ENCODE data around the gene CYP2J2. TPM values are rescaled to one million over a fixed set of nuclear protein-coding genes. Genes with fewer than 3 reads are reported as not detected.

CYP2J2 gene
- total and polyA plus RNA-seq, 2 donors (not counting 3 experiments of a cell fraction or from before 2014, with no cell fraction given): 0.06 to 0.27 TPM

DNA sequence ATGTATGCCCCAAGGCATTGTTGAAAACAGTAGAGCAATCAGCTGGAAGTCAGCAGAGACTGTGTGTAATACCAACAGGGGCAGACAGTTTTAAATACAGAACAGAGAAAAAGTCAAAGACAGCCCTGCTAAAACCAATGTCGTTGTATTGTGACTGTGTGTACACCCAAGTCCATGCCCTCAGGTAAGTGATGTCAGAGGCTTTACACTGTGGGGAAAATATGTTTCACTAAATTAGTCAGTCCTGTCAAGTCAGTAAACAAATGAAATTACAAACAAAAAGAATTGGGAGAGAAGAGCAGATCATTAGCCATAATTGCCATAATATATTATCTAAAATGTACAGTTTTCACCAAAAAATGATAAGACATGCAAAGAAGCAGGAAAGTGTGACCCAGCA, 2.4 kb upstream of the CYP2J2 start:
- FAIRE-seq: no peak
- no peaks in the 10 kb centered on the region for H3K9me1 ChIP-seq (replicated peaks; ENCODE audit: control insufficient read depth, extremely low read depth, insufficient read depth, low read length)
- H3K4me3 ChIP-seq (replicated peaks in 1 of 3; ENCODE audit: insufficient read depth in 1 of 3, low read depth in 1 of 3, low read length in 3 of 3): no peak overlapping the region
- H3K9me3 ChIP-seq (replicated peaks; ENCODE audit: control insufficient read depth, insufficient read depth, low read length): no peaks in the 10 kb centered on the region
- no peak overlapping the region for H3K27ac ChIP-seq (ENCODE audit: insufficient read depth, low read depth, low read length)
- no peaks in the 10 kb centered on the region for H3K36me3 ChIP-seq (ENCODE audit: control insufficient read depth in 2 of 2, extremely low read depth in 1 of 2, insufficient read depth in 2 of 2, low read length in 2 of 2)
- H3K9ac ChIP-seq (replicated peaks; ENCODE audit: extremely low read depth, insufficient read depth, low read length): no peak overlapping the region
- no peak overlapping the region for H2AFZ ChIP-seq (ENCODE audit: low read depth, low read length)
- dilution Hi-C loops (cut with MboI; ENCODE audit: extremely low pct_ligation_motif_present, low sequenced_read_pairs): no loop called here
- peaks cover 18 to 44% of the 10 kb centered on the region in 2 experiments for H3K27me3 ChIP-seq (ENCODE audit: control insufficient read depth in 2 of 2, insufficient read depth in 2 of 2, low read length in 2 of 2)
- TF ChIP-seq, protein P1, sequence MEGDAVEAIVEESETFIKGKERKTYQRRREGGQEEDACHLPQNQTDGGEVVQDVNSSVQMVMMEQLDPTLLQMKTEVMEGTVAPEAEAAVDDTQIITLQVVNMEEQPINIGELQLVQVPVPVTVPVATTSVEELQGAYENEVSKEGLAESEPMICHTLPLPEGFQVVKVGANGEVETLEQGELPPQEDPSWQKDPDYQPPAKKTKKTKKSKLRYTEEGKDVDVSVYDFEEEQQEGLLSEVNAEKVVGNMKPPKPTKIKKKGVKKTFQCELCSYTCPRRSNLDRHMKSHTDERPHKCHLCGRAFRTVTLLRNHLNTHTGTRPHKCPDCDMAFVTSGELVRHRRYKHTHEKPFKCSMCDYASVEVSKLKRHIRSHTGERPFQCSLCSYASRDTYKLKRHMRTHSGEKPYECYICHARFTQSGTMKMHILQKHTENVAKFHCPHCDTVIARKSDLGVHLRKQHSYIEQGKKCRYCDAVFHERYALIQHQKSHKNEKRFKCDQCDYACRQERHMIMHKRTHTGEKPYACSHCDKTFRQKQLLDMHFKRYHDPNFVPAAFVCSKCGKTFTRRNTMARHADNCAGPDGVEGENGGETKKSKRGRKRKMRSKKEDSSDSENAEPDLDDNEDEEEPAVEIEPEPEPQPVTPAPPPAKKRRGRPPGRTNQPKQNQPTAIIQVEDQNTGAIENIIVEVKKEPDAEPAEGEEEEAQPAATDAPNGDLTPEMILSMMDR (IDR thresholded peaks at IDR 0.05; ENCODE audit: extremely low read depth in 1 of 2, insufficient read depth in 1 of 2, low read depth in 1 of 2, low read length in 2 of 2): no peak
- no peak for TF ChIP-seq POLR2A (IDR thresholded peaks at IDR 0.05; ENCODE audit: low read depth, low read length)
- no peak for TF ChIP-seq GATA2 (IDR thresholded peaks at IDR 0.05; ENCODE audit: insufficient read depth, insufficient read length, low read depth, low read length)
- TF ChIP-seq, protein P2, sequence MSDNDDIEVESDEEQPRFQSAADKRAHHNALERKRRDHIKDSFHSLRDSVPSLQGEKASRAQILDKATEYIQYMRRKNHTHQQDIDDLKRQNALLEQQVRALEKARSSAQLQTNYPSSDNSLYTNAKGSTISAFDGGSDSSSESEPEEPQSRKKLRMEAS (IDR thresholded peaks at IDR 0.05; ENCODE audit: insufficient read depth, insufficient read length): no peak
- no peak for TF ChIP-seq MYC (IDR thresholded peaks at IDR 0.05; ENCODE audit: low read depth, low read length)
- H3K79me2 ChIP-seq (ENCODE audit: control insufficient read depth, insufficient read depth, low read length): no peaks in the 10 kb centered on the region
- POLR2A ChIA-PET: no interaction called here
- intact Hi-C loops (cut with micrococcal nuclease): no loop called here
- H3K4me2 ChIP-seq (ENCODE audit: insufficient read depth, low read length): no peak overlapping the region
- no peaks in the 10 kb centered on the region for H3K4me1 ChIP-seq (ENCODE audit: control insufficient read depth, extremely low read depth, insufficient read depth, low read length)
- BruUV-seq (replicated peaks): no TSS peak
- CTCF ChIA-PET: interaction anchor here (0.8 to 2.3 kb wide), 3 partner anchors 19 to 42 kb away, joined by 3 to 6 read pairs (median 3); no protein-coding TSS in a partner anchor
- DNase-seq (ENCODE audit: low read depth, low spot score): no peak
- H4K20me1 ChIP-seq (replicated peaks; ENCODE audit: control insufficient read depth, extremely low read depth, insufficient read depth, low read length): no peaks in the 10 kb centered on the region

DNA sequence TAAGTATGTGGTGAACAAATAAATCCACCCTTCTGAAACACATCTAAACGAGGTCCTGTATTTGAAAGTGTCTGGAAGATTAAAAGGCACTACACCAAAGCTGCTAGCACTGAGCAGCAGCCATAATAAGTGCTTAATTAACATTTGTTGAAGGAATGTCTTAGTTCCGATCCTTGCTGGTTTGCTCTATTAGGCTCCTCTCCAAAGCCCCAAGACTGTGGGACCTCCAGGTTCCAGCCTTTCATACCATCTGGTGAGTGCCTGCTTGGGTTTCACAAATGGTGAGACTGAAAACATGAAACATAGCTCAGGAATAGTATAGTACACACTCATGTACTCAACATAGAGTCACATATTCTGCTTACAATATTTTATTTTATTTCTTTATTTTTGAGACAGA, 640 bp upstream of the CYP2J2 start:
- intact Hi-C loops (cut with micrococcal nuclease): no loop called here
- H3K27ac ChIP-seq (ENCODE audit: insufficient read depth, low read depth, low read length): no peak overlapping the region

More for the DNA sequence above, 640 bp upstream of the CYP2J2 start:
- Histone ChIP-seq H3K9me1 (replicated peaks; ENCODE audit: control insufficient read depth, extremely low read depth, insufficient read depth, low read length) (no peaks in the 10 kb centered on the region), H3K4me2 (ENCODE audit: insufficient read depth, low read length) (peak overlapping the region; percentile 81), H4K20me1 (replicated peaks; ENCODE audit: control insufficient read depth, extremely low read depth, insufficient read depth, low read length) (no peaks in the 10 kb centered on the region), H3K9ac (replicated peaks; ENCODE audit: extremely low read depth, insufficient read depth, low read length) (no peak overlapping the region), H3K79me2 (ENCODE audit: control insufficient read depth, insufficient read depth, low read length) (no peaks in the 10 kb centered on the region), H3K4me3 (replicated peaks in 1 of 3; ENCODE audit: insufficient read depth in 1 of 3, low read depth in 1 of 3, low read length in 3 of 3) (no peak overlapping the region), H2AFZ (ENCODE audit: low read depth, low read length) (no peak overlapping the region), H3K36me3 (ENCODE audit: control insufficient read depth in 2 of 2, extremely low read depth in 1 of 2, insufficient read depth in 2 of 2, low read length in 2 of 2) (no peaks in the 10 kb centered on the region), H3K27me3 (ENCODE audit: control insufficient read depth in 2 of 2, insufficient read depth in 2 of 2, low read length in 2 of 2) (peaks cover 20 to 46% of the 10 kb centered on the region in 2 experiments), H3K4me1 (ENCODE audit: control insufficient read depth, extremely low read depth, insufficient read depth, low read length) (no peaks in the 10 kb centered on the region), H3K9me3 (replicated peaks; ENCODE audit: control insufficient read depth, insufficient read depth, low read length) (no peaks in the 10 kb centered on the region)
- FAIRE-seq: no peak
- BruUV-seq (replicated peaks): no TSS peak
- ChIA-PET POLR2A (no interaction called here), CTCF (interaction anchor here (2.3 to 2.7 kb wide), 2 partner anchors 20 to 44 kb away, joined by 6 to 14 read pairs; no protein-coding TSS in a partner anchor)
- TF ChIP-seq POLR2AphosphoS5 (IDR thresholded peaks at IDR 0.05; ENCODE audit: insufficient read depth, low read depth, low read length): no peak
- TF ChIP-seq, protein P1 (IDR thresholded peaks at IDR 0.05; ENCODE audit: extremely low read depth in 1 of 2, insufficient read depth in 1 of 2, low read depth in 1 of 2, low read length in 2 of 2): no peak
- no peak for TF ChIP-seq GATA2 (IDR thresholded peaks at IDR 0.05; ENCODE audit: insufficient read depth, insufficient read length, low read depth, low read length)
- TF ChIP-seq, protein P2 (IDR thresholded peaks at IDR 0.05; ENCODE audit: insufficient read depth, insufficient read length): no peak
- no peak for TF ChIP-seq MYC (IDR thresholded peaks at IDR 0.05; ENCODE audit: low read depth, low read length)
- dilution Hi-C loops (cut with MboI; ENCODE audit: extremely low pct_ligation_motif_present, low sequenced_read_pairs): no loop called here
- no peak for DNase-seq (ENCODE audit: low read depth, low spot score)

All from endothelial cell of umbilical vein (primary cell).